ENCODE data around the gene KLC1.
A peak's percentile ranks its signal among the peaks of the same experiment; 100 is the strongest.
"Not testable (repeated sequence)": the region's sequence is repeated elsewhere in the genome, so short reads cannot be mapped to it uniquely, and the experiment has no call there.

Gene KLC1

DNA sequence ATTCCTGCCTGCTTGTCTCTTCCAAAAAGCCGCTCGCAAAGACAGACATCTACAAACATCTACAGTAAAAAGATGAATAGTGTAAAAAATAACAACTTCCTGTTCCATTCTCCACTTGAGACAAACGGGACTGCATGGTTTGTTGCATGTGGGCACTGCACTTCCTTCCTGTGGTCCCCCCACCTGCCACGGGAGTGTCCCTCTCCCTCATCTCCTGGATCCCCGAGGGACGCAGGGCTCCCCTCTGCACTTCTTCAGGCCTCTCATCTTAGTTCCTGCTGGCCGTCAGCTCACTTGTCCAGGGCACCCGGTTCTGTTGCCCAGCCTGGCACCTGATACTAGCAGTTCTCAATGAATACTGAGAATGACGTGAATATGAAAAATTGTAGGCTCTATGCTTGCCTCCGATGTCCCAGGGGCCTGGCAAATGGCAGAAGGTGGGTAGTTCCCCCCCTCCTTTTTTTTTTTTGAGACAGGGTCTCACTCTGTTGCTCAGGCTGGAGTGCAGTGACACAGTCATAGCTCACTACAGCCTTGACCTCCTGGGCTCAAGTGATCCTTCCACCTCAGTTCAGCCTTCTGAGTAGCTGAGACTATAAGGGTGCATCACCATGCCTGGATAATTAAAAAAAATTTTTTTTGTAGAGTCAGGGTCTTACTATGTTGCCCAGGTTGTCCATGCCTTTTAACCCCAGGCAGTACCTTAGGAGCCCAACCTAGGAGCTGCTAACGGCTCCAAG, 3.5 kb upstream of the KLC1 start:
- no peak for DNase-seq (ENCODE audit: low read depth in 2 of 2)

DNA sequence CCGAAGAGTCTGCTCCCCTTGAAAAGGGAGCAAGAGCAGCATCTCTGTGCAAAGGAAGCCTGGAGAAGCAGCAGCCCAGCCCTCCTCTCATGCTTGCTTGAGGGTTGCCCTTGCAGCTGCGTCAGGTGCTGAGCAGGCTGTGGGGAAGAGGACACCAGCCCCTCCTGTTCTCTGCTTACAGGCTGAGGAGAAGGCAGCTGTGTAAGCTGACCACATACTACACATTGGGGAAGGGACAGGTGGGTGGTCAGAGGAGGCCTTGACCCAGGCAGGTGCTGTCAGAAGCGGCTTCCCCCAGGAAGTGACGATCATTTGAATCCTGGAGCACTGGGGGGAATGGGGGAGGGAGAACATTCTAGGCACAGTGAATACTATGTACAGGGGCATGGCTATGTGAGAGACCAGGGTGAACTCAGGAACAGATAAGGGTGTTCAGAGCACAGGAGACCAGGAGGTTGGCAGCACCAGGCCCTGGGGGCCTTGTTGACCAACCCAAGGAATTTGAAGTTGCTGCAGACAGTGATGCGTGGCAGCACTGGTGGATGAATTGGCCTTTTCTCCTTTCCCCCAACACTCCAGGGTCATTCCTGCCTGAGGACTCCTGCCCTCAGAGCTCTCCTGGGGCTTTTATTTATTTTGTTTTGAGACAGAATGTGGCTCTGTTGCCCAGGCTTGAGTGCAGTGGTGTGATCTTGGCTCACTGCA, 2.7 kb upstream of the KLC1 start:
- DNase-seq (ENCODE audit: low read depth in 2 of 2), result no peak

DNA sequence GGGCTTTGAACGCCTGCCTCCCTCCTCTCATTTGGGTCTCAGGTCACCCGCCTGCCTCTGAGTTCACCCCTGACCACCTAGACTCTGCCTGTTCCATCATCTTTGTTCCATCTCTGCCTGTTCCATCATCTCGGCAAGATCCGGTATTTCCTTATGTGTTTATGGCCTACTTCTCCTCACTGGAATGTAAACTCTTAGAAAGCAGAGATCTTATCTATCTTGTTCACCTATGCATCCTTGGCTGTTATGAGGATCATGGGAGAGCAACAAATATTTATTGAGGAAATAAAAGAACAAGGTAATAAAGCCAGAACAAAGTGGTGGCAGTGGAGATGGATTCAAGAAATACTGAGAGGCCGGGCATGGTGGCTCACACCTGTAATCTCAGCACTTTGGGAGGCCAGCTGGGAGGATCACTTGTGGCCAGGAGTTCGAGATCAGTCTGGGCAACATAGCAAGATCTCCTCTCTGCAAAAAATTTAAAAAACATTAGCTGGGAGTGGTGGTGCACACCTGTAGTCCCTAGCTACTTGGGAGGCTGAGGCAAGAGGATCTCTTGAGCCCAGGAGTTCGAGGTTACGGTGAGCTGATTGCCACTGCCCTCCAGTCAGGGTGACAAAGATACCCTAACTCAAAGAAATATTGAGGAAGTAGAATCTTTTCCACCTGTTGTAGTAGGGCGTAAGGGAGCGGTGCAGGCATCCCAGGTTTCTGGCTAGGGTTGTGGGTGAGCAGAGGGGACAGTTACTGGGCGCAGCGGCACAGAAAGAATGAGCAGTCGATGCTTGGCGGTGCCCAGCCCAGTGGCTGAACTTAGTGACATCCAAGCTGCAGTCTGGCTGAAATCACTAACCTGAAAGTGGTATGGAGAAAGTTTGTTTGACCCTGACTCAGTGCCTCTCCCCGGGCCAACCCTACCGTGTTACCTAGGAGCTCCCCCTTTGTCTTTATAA, 1.7 kb upstream of the KLC1 start:
- no peak for DNase-seq (ENCODE audit: low read depth in 2 of 2)

DNA sequence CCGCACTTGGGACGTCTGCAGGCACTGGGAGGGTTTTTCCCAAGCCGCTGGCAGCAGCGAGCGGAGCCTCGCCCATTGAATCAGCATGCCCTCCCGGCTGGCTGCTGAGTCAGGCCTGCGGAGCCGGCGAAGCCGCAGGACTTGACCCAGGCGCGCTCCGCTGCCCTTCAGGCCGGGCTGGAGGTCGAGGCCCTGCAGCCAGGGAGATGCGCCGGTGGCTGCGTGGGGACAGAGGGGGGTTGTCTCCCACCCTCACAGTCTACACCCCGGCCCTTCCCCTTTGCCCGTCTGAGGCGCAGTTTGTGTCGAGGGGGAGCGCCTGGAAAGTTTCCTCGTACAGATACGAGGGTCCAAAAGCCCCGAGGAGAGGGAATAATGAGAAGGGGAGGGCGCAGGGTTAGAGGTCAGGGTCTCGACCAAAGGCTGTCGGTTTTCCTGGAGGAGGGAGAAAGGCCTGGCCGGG, 759 bp upstream of the KLC1 start:
- DNase-seq (ENCODE audit: low read depth in 2 of 2), result peak in 1 of 2 donors; percentile 4

DNA sequence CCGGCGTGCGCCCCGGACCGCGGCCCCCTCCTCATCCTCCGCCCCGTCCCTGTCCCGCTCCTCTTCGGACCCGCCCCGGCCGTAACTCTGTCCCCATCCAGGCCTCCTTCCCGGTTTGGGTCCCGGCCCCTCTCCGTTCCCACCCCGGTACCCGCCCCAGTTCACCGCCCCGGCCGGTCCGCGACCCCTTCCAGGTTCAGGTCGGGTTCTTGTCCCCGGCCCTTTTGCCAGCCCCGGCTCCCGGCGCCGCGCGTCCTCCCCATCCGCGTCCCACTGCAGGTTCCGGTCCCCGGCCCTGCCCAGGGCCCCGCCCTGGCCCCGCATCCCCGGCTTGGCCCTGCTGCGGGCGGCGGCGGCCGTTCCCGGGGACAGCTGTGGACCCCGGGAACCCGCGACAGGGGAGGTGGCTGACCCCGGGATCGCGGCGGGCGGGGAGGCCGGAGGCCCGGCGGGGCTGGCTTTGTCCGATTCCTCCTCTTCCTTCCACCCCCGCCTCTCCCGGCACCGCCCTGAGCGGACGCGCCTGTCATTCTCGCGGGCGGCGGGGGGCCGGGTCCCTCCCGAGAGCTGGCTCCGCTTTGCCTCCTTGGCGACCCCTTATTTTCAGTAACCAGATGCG, 601 bp downstream of the KLC1 start:
- no peak for DNase-seq (ENCODE audit: low read depth in 2 of 2)

DNA sequence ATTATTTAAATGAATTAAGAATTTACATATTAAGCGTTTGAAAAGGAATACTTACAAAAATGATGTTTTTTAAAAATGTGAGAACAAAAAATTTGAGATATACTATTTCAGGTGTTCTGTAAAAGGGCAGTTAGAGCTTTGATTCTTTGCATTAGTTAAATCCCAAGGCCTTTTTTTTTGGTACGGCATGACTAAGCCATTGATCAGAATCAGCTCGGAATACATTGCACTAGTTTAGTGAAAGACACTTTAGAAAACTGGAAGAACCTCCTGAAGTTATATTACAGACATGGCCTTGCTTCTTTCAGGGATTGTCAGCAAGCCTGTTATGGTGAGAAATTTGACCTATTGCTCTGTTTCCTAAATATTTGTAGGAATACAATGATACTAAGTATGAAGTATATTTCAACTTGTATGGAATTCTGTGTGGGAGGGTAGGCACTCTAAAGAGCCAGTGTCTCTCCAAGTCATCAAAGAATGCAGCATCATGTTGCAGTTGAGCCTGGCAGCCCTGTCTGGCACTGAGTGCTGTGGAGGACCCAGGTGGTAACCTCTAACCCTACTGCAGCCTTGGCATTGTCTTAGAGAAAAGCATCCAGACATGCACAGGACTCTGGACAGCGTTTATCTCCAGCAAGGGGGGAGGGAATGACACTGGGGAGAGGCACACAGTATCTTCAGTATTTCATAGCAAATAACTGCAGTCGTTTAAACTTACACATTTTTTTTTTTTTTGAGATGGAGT, 1.5 kb downstream of the KLC1 start:
- DNase-seq (ENCODE audit: low read depth in 2 of 2), result no peak

DNA sequence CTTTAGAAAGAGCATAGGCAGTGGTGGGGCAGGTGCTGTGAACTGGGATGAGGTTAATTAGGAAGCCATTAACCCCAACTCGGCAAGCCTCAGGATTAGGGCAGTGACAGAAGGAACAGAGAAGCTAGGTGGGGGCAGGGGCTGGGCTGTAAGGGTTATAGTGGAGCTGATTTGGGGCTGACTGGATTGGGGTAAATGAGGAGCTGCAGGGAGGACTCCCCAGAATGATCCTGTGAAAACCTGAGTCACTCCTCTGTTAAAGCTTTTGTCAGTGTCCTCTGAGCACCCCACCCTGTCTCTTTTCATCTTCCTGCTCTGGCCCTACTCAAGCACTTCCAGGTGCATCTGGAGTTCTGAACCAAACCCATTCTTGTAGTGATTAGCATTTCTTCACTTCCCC, 4.4 kb downstream of the KLC1 start:
- DNase-seq (ENCODE audit: low read depth in 2 of 2), result no peak

DNA sequence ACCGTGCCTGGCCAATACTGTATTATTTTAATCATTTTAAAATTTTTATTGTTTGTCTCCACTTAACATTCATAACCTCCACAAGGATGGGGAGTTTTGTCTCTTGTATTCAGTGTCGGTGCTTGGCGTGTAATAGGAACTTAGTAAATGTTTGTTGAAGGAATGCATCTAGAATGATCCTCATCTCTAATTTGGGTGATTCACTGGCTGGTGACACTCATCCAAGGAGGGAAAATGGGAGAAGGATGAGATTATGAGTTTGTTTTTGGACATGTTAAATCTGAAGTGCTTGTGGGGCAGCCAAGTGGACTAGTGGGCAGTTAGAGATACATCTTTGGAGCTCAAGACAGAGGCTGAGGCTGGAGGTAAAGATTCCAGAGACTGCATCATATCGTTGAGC, 5.1 kb downstream of the KLC1 start:
- no peak for DNase-seq (ENCODE audit: low read depth in 2 of 2)

DNA sequence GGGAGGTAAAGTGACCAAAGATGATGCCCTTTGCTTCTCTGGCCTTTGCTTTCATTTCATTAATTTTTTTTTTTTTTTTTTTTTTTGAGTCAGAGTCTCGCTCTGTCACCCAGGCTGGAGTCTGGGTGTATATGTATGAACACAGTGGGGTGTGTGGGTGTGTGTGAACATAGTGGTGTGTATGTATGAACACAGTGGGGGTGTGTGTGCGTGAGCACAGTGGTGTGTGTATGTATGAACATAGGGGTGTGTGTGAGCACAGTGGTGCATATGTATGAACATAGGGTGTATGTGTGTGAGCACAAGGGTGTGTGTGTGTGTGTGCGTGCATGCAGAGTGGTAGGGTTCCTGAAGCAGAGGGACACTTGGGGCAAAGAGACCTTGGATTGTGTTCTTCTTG, 9.6 kb downstream of the KLC1 start:
- no peak for DNase-seq (ENCODE audit: low read depth in 2 of 2)

DNA sequence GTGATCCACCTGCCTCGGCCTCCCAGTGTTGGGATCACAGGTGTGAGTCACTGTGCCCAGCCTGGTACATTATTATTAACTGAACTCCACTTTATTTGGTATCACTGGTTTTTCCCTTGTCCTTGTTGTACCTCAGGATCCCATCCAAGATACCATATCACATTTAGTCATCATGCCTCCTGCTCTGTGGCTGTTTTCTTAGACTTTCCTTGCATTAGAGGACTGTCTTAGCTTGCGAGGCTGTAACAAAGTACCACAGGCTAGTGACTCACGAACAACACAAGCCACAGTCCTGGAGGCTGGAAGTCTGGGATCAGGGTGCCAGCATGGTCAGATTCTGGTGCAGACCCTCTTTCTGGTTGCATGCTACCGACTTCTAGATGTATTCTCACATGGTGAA, 12.2 kb downstream of the KLC1 start:
- no peak for DNase-seq (ENCODE audit: low read depth in 2 of 2)

DNA sequence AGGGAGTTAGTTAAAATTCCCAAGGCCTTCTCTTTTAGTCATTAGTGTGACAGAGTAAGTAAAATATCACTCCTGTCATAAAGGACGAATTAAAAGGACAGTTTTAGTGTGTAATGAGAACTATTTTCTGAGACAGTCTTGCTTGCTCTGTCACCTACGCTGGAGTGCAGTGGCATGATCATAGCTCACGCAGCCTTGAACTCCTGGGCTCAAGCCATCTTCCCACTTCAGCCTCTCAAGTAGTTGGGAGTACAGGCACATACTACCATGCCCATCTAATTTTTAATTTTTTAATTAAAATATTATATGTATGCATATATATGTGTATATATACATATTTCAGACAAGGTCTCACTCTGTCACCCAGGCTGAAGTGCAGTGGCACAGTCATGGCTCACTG, 17.2 kb downstream of the KLC1 start:
- DNase-seq (ENCODE audit: low read depth in 2 of 2), result no peak

DNA sequence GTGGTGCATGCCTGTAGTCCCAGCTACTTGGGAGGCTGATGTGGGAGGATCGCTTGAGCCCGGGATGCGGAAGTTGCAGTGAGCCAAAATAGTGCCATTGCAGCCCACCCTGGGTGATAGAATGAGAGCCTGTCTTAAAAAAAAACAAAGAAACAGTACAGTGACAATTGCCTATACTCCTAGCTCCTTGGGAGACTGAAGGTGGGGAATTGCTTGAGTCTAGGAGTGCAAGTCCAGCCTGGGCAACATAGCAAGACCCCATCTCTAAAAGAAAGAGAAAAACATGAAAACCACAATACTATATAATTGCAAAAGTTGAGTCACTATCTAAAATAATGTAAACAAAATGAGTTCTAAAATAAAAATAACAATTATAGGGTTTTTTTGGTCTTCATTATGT, 20.0 kb downstream of the KLC1 start:
- no peak for DNase-seq (ENCODE audit: low read depth in 2 of 2)

DNA sequence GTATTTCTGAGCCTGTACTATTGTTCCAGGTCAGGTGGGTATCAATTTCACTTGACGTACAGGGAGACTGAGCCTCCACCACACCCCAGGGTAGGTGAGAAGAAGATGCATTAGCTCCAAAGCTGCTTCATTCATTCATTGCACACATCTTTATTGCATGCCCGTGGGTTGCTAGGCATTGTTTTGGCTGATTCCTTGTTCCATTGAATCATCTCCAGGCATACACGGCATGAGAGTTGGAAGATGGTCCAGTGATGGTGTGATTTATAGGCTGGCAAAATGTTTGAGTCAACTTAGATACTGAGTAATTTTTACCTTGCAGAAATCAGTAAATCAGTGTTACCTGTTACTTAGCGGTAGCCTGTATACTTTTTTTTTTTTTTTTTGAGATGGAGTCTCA, 21.2 kb downstream of the KLC1 start:
- no peak for DNase-seq (ENCODE audit: low read depth in 2 of 2)

DNA sequence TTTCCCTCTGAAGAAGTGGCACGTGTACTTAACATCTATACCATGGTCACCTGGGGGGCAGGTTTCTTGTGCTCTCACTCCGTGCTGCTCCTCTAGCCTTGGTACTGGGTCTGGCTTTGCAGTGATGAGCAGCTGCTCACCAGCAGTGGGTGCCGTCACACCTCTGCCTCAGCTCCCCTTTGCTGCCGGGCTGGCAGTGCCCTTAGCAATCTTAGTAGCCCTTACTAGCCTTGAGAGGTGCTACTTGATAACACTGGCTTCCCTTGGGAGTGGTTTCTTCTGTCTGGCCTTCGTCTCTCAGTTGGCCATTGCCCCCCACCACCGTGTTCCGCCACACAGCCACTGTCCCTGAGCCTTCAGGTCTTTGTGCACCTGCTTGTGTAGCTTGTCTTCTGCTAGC, 22.6 kb downstream of the KLC1 start:
- no peak for DNase-seq (ENCODE audit: low read depth in 2 of 2)

DNA sequence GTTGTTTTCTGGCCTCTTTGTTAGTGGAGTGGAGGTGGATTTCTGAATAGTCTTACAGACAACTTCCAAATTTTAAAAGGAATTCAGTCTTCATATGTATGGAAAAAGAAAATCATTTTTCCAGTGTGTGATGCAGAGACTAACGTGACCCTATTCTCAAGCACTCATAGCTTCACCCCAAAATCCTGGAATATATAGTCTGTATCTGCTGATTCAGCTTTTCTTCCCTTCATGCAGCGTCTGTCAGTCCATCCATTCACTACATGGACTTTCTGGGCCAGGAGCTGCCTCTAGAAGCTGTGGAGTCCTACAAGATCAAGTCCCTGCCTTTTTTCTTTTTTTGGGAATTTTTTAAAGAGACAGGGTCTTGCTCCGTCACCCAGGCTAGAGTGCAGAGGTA, 23.8 kb downstream of the KLC1 start:
- no peak for DNase-seq (ENCODE audit: low read depth in 2 of 2)

DNA sequence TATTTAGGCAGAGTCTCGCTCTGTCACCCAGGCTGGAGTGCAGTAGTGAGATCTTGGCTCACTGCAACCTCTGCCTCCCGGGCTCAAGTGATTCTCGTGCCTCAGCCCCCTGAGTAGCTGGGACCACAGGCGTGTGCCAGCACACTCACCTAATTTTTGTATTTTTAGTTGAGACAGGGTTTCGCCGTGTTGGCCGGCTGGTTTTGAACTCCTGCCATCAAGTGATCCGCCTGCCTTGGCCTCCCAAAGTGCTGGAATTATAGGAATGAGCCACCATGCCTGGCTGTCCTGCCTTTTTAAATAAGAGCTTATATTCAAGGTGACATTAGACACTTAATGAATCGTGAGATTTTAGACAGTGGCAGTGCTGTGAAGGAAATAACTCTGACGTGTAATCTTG, 24.3 kb downstream of the KLC1 start:
- DNase-seq (ENCODE audit: low read depth in 2 of 2), result not testable (repeated sequence)

DNA sequence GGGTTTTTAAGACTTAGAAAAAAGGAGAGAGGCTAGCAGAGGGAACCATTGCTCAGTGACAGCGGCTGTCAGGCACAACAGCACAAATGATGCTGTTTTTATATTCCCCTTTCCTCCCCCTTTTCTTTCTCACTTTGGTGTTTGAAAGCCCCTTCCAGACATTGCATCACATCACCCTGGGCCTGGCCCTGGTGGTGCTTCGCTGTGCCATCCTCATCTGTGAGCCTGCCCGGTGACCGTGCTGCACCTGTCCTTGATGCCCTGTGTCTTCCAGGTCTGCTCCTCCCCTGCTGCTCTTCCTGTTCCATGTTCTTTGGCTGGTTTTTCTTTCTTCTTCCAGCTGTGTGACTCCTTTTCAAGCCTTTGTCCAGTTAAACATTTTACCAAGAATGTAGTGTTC, 24.8 kb downstream of the KLC1 start:
- no peak for DNase-seq (ENCODE audit: low read depth in 2 of 2)

DNA sequence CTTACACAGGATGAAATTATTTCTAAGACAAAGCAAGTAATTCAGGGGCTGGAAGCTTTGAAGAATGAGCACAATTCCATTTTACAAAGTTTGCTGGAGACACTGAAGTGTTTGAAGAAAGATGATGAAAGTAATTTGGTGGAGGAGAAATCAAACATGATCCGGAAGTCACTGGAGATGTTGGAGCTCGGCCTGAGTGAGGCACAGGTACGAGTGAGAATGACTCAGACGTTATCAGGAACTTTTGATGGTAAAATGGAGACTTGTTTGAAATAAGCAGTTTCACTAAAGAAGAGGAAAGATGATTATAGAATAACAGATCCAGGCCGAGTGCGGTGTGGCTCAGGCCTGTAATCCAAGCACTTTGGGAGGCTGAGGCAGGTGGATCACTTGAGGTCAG, 25.6 kb downstream of the KLC1 start:
- DNase-seq (ENCODE audit: low read depth in 2 of 2), result no peak

DNA sequence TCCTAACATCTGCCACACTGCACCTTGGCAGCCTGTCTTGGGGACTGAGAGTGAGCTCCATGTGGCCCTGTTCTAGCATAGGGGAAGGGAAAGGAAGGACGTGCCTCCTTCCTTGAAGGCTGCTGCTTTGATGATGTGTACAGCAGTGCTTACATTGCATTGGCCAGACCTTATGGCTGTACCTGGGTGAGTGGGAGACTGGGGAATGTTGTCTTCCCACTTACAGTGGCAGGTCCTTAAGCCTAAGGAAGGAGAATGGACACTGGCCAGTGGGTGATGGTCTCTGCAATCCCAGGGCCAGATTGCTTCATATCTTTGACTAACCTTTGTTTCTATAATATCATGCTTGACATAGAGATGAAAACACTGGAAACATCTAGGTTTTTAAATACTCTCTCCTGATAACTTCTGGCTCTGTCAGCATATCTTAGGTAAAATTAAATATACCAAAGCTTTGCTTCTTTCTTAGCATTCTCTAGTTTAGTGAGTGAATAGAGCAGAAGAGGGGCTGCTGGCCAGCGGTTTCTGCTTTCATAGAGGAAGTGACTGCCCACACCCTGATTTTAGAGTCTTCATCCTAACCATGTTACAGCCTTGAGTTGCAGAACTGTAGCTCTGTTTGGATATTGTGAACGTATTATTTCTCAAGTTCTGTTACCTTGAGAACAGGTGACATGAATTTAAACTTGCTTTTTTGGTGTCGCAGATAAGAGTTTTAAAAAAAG, 27.2 kb downstream of the KLC1 start:
- DNase-seq (ENCODE audit: low read depth in 2 of 2), result no peak

DNA sequence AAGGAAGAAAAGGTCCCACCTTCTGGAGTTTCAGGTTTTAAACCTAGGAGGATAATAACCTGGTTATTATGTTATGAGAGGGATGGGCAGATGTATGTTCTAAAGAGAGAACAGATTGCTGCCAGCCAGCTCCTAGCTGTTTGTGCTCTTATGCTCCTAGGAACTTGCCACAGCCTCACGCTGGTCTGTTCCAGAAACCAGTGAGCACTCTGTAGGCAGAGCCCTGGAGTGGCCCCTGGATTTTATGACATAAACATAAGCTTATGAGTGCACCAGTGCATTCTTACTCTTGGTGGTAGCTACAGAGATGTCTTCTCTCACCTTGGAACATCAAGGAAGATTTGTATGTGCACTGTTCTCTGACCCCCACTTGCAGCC, 27.7 kb downstream of the KLC1 start:
- no peak for DNase-seq (ENCODE audit: low read depth in 2 of 2)

DNA sequence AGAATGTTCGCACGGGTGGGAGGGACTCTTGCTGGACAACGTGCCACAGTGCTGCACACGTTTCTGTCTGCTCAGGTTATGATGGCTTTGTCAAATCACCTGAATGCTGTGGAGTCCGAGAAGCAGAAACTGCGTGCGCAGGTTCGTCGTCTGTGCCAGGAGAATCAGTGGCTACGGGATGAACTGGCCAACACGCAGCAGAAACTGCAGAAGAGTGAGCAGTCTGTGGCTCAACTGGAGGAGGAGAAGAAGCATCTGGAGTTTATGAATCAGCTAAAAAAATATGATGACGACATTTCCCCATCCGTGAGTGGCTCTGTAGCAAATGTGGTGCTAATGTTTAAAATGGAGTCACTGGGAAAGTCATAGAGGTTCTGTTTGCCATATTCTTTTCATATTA, 28.5 kb downstream of the KLC1 start:
- DNase-seq (ENCODE audit: low read depth in 2 of 2), result no peak
